Measurements from ENCODE around the gene SLC44A3. TPM values are rescaled to one million over a fixed set of nuclear protein-coding genes. Genes with fewer than 3 reads are reported as not detected.
A peak's percentile ranks its signal among the peaks of the same experiment; 100 is the strongest.

SLC44A3 gene
- total RNA-seq, 1 experiment from 2014 or later = 16.9 TPM

GRCh38 chr1:94803517-94804441, 16.4 kb upstream of the SLC44A3 start:
- Mint-ChIP-seq H3K9me3 (ENCODE audit: unreplicated experiment) (no peaks in the 10 kb centered on the region), H3K27me3 (ENCODE audit: insufficient read depth, unreplicated experiment) (no peaks in the 10 kb centered on the region), H3K4me1 (ENCODE audit: low read depth, unreplicated experiment) (peaks cover 35% of the 10 kb centered on the region), H3K36me3 (ENCODE audit: insufficient read depth, unreplicated experiment) (no peaks in the 10 kb centered on the region), H3K4me3 (ENCODE audit: unreplicated experiment) (no peak overlapping the region), H3K27ac (ENCODE audit: unreplicated experiment) (no peak overlapping the region)
- TF ChIP-seq, protein P1, sequence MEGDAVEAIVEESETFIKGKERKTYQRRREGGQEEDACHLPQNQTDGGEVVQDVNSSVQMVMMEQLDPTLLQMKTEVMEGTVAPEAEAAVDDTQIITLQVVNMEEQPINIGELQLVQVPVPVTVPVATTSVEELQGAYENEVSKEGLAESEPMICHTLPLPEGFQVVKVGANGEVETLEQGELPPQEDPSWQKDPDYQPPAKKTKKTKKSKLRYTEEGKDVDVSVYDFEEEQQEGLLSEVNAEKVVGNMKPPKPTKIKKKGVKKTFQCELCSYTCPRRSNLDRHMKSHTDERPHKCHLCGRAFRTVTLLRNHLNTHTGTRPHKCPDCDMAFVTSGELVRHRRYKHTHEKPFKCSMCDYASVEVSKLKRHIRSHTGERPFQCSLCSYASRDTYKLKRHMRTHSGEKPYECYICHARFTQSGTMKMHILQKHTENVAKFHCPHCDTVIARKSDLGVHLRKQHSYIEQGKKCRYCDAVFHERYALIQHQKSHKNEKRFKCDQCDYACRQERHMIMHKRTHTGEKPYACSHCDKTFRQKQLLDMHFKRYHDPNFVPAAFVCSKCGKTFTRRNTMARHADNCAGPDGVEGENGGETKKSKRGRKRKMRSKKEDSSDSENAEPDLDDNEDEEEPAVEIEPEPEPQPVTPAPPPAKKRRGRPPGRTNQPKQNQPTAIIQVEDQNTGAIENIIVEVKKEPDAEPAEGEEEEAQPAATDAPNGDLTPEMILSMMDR (IDR thresholded peaks at IDR 0.05; ENCODE audit: insufficient read depth in 1 of 2, low read depth in 1 of 2, low read length in 1 of 2, severe bottlenecking in 1 of 2, unreplicated experiment in 1 of 2) = no peak
- no peaks in the 10 kb centered on the region for H3K36me3 ChIP-seq (ENCODE audit: control insufficient read depth, insufficient read depth, low read length)
- no peaks in the 10 kb centered on the region for H3K27me3 ChIP-seq (replicated peaks; ENCODE audit: control insufficient read depth, insufficient read depth, low read length)
- DNase-seq = no peak
- intact Hi-C loops (cut with micrococcal nuclease; ENCODE audit: unreplicated experiment) = loop anchor here (2.0 to 5.0 kb wide), 2 partner anchors 61 to 201 kb away; no protein-coding TSS in a partner anchor
- H3K4me1 ChIP-seq = peaks cover 26% of the 10 kb centered on the region
- POLR2A ChIA-PET = no interaction called here
- H3K4me3 ChIP-seq (ENCODE audit: low read depth, low read length) = no peak overlapping the region
- BruUV-seq (replicated peaks) = no TSS peak
- CTCF ChIA-PET = interaction anchor here (2.3 kb wide), 1 partner anchor 277 kb away, joined by 9 read pairs; no protein-coding TSS in a partner anchor
- no peaks in the 10 kb centered on the region for H3K9me3 ChIP-seq

DNA sequence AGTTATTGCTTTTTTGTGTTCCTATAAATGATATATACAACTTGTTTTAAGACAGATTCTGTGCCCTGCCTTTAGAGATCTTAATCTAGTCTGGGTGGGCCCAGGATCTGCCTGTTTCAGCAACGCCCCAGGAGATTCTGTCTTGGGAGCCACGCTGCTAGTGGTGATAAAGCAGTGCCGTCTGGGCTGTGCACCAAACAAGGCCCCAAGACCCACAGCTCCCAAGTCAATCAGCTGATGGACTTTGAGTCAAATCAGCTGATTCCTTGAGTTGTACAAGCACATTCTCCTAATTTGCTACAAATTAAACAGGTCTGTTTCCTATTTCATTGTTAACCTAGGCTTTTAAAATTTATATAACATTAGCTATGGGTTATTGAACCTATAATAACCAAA, 15.7 kb upstream of the SLC44A3 start:
- no peaks in the 10 kb centered on the region for H3K27me3 ChIP-seq (replicated peaks; ENCODE audit: control insufficient read depth, insufficient read depth, low read length)
- H3K36me3 ChIP-seq (ENCODE audit: control insufficient read depth, insufficient read depth, low read length) = no peaks in the 10 kb centered on the region
- TF ChIP-seq, protein P1 (IDR thresholded peaks at IDR 0.05; ENCODE audit: insufficient read depth in 1 of 2, low read depth in 1 of 2, low read length in 1 of 2, severe bottlenecking in 1 of 2, unreplicated experiment in 1 of 2) = no peak
- no peak overlapping the region for H3K4me3 ChIP-seq (ENCODE audit: low read depth, low read length)
- Mint-ChIP-seq H3K4me3 (ENCODE audit: unreplicated experiment) (no peak overlapping the region), H3K36me3 (ENCODE audit: insufficient read depth, unreplicated experiment) (no peaks in the 10 kb centered on the region), H3K27me3 (ENCODE audit: insufficient read depth, unreplicated experiment) (no peaks in the 10 kb centered on the region), H3K9me3 (ENCODE audit: unreplicated experiment) (no peaks in the 10 kb centered on the region), H3K27ac (ENCODE audit: unreplicated experiment) (no peak overlapping the region), H3K4me1 (ENCODE audit: low read depth, unreplicated experiment) (peaks cover 37% of the 10 kb centered on the region)
- ChIA-PET POLR2A (no interaction called here), CTCF (no interaction called here)
- H3K9me3 ChIP-seq = no peaks in the 10 kb centered on the region
- DNase-seq = no peak
- no TSS peak for BruUV-seq (replicated peaks)
- H3K4me1 ChIP-seq = peaks cover 29% of the 10 kb centered on the region
- intact Hi-C loops (cut with micrococcal nuclease; ENCODE audit: unreplicated experiment) = loop anchor here (5.0 kb wide), 1 partner anchor 62 kb away; no protein-coding TSS in a partner anchor

GRCh38 chr1:94805912-94806311, 14.2 kb upstream of the SLC44A3 start:
- Histone ChIP-seq H3K36me3 (ENCODE audit: control insufficient read depth, insufficient read depth, low read length) (no peaks in the 10 kb centered on the region), H3K9me3 (no peaks in the 10 kb centered on the region), H3K4me1 (peaks cover 25% of the 10 kb centered on the region), H3K27me3 (replicated peaks; ENCODE audit: control insufficient read depth, insufficient read depth, low read length) (no peaks in the 10 kb centered on the region), H3K4me3 (ENCODE audit: low read depth, low read length) (no peak overlapping the region)
- no peak overlapping the region for H3K27ac Mint-ChIP-seq (ENCODE audit: unreplicated experiment)
- CTCF ChIA-PET = no interaction called here
- peaks cover 37% of the 10 kb centered on the region for H3K4me1 Mint-ChIP-seq (ENCODE audit: low read depth, unreplicated experiment)
- TF ChIP-seq, protein P1 (IDR thresholded peaks at IDR 0.05; ENCODE audit: insufficient read depth in 1 of 2, low read depth in 1 of 2, low read length in 1 of 2, severe bottlenecking in 1 of 2, unreplicated experiment in 1 of 2) = peak; percentile 67 to 89
- H3K4me3 Mint-ChIP-seq (ENCODE audit: unreplicated experiment) = no peak overlapping the region
- H3K27me3 Mint-ChIP-seq (ENCODE audit: insufficient read depth, unreplicated experiment) = no peaks in the 10 kb centered on the region
- POLR2A ChIA-PET = no interaction called here
- no peaks in the 10 kb centered on the region for H3K9me3 Mint-ChIP-seq (ENCODE audit: unreplicated experiment)
- intact Hi-C loops (cut with micrococcal nuclease; ENCODE audit: unreplicated experiment) = loop anchor here (1.0 to 5.0 kb wide), 3 partner anchors 109 to 325 kb away; no protein-coding TSS in a partner anchor
- no TSS peak for BruUV-seq (replicated peaks)
- peak in 1 of 2 experiments; percentile 56 for DNase-seq
- H3K36me3 Mint-ChIP-seq (ENCODE audit: insufficient read depth, unreplicated experiment) = no peaks in the 10 kb centered on the region
